A673 (cell line): ENCODE data around the gene HOXB7. TPM values are rescaled to one million over a fixed set of nuclear protein-coding genes. Genes with fewer than 3 reads are reported as not detected.

Experiments used
- BruUV-seq: library from RNA; stranded (reverse); fragments of 400-500 nt; replicated peaks from 2 replicates; lab custom pipeline; 2021; lab: Mats Ljungman, UMichigan
- CTCF ChIA-PET: fragments of 300-600 bp; sonication (Branson Sonifier 250); formaldehyde crosslinking; loops from one replicate; lab custom pipeline; 2022; ENCODE audit warnings: antibody characterized with exemption; lab: Charles Lee
- POLR2A ChIA-PET: fragments of 300-600 bp; sonication (Branson Sonifier 250); formaldehyde crosslinking; loops from one replicate; lab custom pipeline; 2022; ENCODE audit warnings: antibody characterized with exemption; ENCODE audit not compliant: low non-redundant PET; lab: Charles Lee
- DNase-seq: peaks from one replicate; pipeline ENCODE4 v3.0.0-alpha.2; 2015; ENCODE audit warnings: low spot score
- H3K27ac ChIP-seq: fragments of 200-600 bp; sonication (generic); 2 replicates; pipeline ENCODE4 v1.5.1; 2016; ENCODE audit warnings: mixed run types, low read depth, mild to moderate bottlenecking, mixed read lengths, antibody characterized with exemption, low read length; ENCODE audit not compliant: poor library complexity, severe bottlenecking
- H3K27me3 ChIP-seq: fragments of 200-600 bp; sonication (generic); replicated peaks from 2 replicates; pipeline ENCODE4 v1.6.1; 2017; ENCODE audit warnings: mixed run types, low read depth, mild to moderate bottlenecking, mixed read lengths, antibody characterized with exemption, low read length; ENCODE audit not compliant: insufficient read depth, poor library complexity
- H3K36me3 ChIP-seq: fragments of 200-600 bp; sonication (generic); 2 replicates; pipeline ENCODE4 v1.6.1; 2016; ENCODE audit warnings: mixed run types, mild to moderate bottlenecking, mixed read lengths, antibody characterized with exemption, low read length; ENCODE audit not compliant: insufficient read depth, poor library complexity, severe bottlenecking
- H3K4me1 ChIP-seq: fragments of 200-600 bp; sonication (generic); 2 replicates; pipeline ENCODE4 v1.6.1; 2017; ENCODE audit warnings: mixed run types, mild to moderate bottlenecking, mixed read lengths, antibody characterized with exemption, low read length; ENCODE audit not compliant: insufficient read depth, poor library complexity, severe bottlenecking
- H3K4me3 ChIP-seq: fragments of 200-600 bp; sonication (generic); 2 replicates; pipeline ENCODE4 v1.5.1; 2016; ENCODE audit warnings: low read depth, mixed run types, mild to moderate bottlenecking, mixed read lengths, low read length; ENCODE audit not compliant: poor library complexity, severe bottlenecking
- H3K9me3 ChIP-seq: fragments of 200-600 bp; sonication (generic); 2 replicates; pipeline ENCODE4 v1.6.1; 2016; ENCODE audit warnings: mixed run types, low read depth, mild to moderate bottlenecking, mixed read lengths, antibody characterized with exemption, low read length; ENCODE audit not compliant: poor library complexity, severe bottlenecking
- CTCF ChIP-seq: fragments of 300-800, 200-600 bp; sonication (generic); conservative IDR thresholded peaks from 2 replicates; pipeline ENCODE4 v1.5.1; 2017; ENCODE audit warnings: low read depth, mild to moderate bottlenecking, antibody characterized with exemption, low read length, moderate library complexity, mixed read lengths
- EZH2 ChIP-seq: fragments of 200-600 bp; sonication (generic); IDR thresholded peaks from 2 replicates; pipeline ENCODE4 v1.6.1; 2017; ENCODE audit warnings: borderline replicate concordance, low read depth, mild to moderate bottlenecking, mixed read lengths, antibody characterized with exemption, low read length; ENCODE audit not compliant: poor library complexity, severe bottlenecking
- intact Hi-C: fragments of 100-400 bp; cut with micrococcal nuclease; formaldehyde crosslinking; loops from one replicate; pipeline ENCODE4 v1.10.0; 2022; ENCODE audit not compliant: unreplicated experiment
- total RNA-seq: library from RNA; stranded (reverse); gene quantifications from 2 replicates; pipeline ENCODE4 v1.2.3, GENCODE V29; 2021

The HOXB7 gene
- total RNA-seq, 1 experiment from 2014 or later = 32.2 TPM

GRCh38 chr17:48601539-48602425 lies 9.0 kb downstream of the HOXB7 start:
- ChIA-PET CTCF (interaction anchor here (1.0 kb wide), 1 partner anchor 17 kb away, joined by 3 read pairs; no protein-coding TSS in a partner anchor), POLR2A (no interaction called here)
- peaks cover 2% of the 10 kb centered on the region for H3K36me3 ChIP-seq
- no TSS peak for BruUV-seq
- no peak overlapping the region for H3K27ac ChIP-seq
- H3K4me1 ChIP-seq = peaks cover 39% of the 10 kb centered on the region
- intact Hi-C loops = no loop called here
- TF ChIP-seq CTCF = no peak
- no peak for TF ChIP-seq EZH2
- H3K27me3 ChIP-seq = no peaks in the 10 kb centered on the region
- H3K4me3 ChIP-seq = peak overlapping the region; percentile 67
- H3K9me3 ChIP-seq = no peaks in the 10 kb centered on the region
- DNase-seq = no peak

DNA sequence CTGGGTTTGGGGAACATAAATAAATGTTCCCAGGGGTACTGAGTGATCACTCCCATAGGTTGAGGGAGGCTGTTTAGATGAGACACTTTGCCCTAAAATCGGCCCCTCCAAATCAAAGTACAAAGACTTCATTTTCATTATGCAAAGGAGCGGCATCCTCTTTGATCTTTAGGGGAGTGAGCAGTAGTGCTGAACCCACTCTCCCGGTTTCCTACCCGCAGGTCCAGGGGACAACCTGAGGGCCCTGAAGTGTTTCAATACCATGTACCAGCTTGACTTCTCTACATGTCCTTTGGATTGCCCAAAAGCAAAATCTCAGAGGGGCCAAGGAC lies 9.6 kb downstream of the HOXB7 start:
- Histone ChIP-seq H3K36me3 (no peaks in the 10 kb centered on the region), H3K27me3 (no peaks in the 10 kb centered on the region), H3K4me3 (no peak overlapping the region), H3K9me3 (no peaks in the 10 kb centered on the region), H3K4me1 (peaks cover 41% of the 10 kb centered on the region), H3K27ac (no peak overlapping the region)
- CTCF ChIA-PET = interaction anchor here (1.0 kb wide), 1 partner anchor 17 kb away, joined by 3 read pairs; no protein-coding TSS in a partner anchor
- TF ChIP-seq CTCF (no peak), EZH2 (no peak)
- no TSS peak for BruUV-seq
- no peak for DNase-seq
- POLR2A ChIA-PET = no interaction called here
- intact Hi-C loops = no loop called here

GRCh38 chr17:48600244-48601098 lies 10.3 kb downstream of the HOXB7 start:
- H3K9me3 ChIP-seq = no peaks in the 10 kb centered on the region
- intact Hi-C loops = no loop called here
- TF ChIP-seq CTCF (no peak), EZH2 (no peak)
- no peak overlapping the region for H3K4me3 ChIP-seq
- peaks cover 35% of the 10 kb centered on the region for H3K4me1 ChIP-seq
- H3K36me3 ChIP-seq = peaks cover 5% of the 10 kb centered on the region
- no peak overlapping the region for H3K27ac ChIP-seq
- DNase-seq = no peak
- no peaks in the 10 kb centered on the region for H3K27me3 ChIP-seq
- ChIA-PET POLR2A (no interaction called here), CTCF (no interaction called here)
- no TSS peak for BruUV-seq
